Chondrocyte (in vitro differentiated cells): ENCODE results near the gene STK32B. TPM values are rescaled to one million over a fixed set of nuclear protein-coding genes. Genes with fewer than 3 reads are reported as not detected.
"Not testable (repeated sequence)": the region's sequence is repeated elsewhere in the genome, so short reads cannot be mapped to it uniquely, and the experiment has no call there.

Experiments
- DNase-seq: peaks from one replicate; pipeline ENCODE4 v3.0.0; 2021; ENCODE audit warnings: mixed read lengths, low spot score
- H3K27ac Mint-ChIP-seq: one replicate; pipeline ENCODE4 v1.8.0; 2021; ENCODE audit warnings: mild to moderate bottlenecking, moderate library complexity, mixed read lengths; ENCODE audit not compliant: unreplicated experiment
- H3K27me3 Mint-ChIP-seq: 2 replicates; pipeline ENCODE4 v1.8.0; 2021; ENCODE audit warnings: low read depth, mixed read lengths
- H3K36me3 Mint-ChIP-seq: 2 replicates; pipeline ENCODE4 v1.8.0; 2021; ENCODE audit warnings: low read depth, mixed read lengths
- H3K4me1 Mint-ChIP-seq: 2 replicates; pipeline ENCODE4 v1.8.0; 2021; ENCODE audit warnings: low read depth, mild to moderate bottlenecking, mixed read lengths
- H3K4me3 Mint-ChIP-seq: one replicate; pipeline ENCODE4 v1.8.0; 2021; ENCODE audit warnings: mild to moderate bottlenecking, moderate library complexity, mixed read lengths; ENCODE audit not compliant: unreplicated experiment
- H3K9me3 Mint-ChIP-seq: 2 replicates; pipeline ENCODE4 v1.8.0; 2021; ENCODE audit warnings: low read depth, mixed read lengths
- total RNA-seq: library from RNA; stranded (reverse); gene quantifications from 3 replicates; pipeline ENCODE4 v1.2.1, GENCODE V29; 2021
- TF ChIP-seq, protein P1 (sequence below): fragments of 200-600 bp; sonication (generic); IDR thresholded peaks from 2 replicates; pipeline ENCODE4 v1.5.0; 2021; ENCODE audit warnings: antibody characterized with exemption, mild to moderate bottlenecking, moderate library complexity

The STK32B gene
- total RNA-seq, 1 donor from 2014 or later, result 14.2 TPM

DNA sequence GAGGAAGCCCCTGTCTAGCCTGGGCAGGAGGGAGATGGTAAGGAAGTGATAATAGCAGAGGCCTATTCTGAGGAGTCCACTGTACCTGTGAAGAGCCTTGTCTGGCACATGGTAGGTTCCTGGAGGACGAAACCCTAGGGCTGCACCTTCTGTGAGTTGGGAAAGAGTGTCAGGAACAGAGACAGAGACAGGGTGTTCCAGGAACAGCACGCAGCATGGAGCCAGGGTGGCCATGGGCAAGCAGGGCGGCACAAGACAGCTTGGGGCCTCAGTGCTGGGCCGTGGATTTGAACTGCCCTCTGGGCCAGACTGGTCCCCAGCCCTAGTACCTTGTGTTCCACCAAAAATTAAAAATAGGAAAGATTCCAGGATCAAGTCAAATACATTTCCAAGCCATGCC lies 384.5 kb downstream of the STK32B start:
- peaks cover 7% of the 10 kb centered on the region for H3K9me3 Mint-ChIP-seq
- TF ChIP-seq, protein P1, sequence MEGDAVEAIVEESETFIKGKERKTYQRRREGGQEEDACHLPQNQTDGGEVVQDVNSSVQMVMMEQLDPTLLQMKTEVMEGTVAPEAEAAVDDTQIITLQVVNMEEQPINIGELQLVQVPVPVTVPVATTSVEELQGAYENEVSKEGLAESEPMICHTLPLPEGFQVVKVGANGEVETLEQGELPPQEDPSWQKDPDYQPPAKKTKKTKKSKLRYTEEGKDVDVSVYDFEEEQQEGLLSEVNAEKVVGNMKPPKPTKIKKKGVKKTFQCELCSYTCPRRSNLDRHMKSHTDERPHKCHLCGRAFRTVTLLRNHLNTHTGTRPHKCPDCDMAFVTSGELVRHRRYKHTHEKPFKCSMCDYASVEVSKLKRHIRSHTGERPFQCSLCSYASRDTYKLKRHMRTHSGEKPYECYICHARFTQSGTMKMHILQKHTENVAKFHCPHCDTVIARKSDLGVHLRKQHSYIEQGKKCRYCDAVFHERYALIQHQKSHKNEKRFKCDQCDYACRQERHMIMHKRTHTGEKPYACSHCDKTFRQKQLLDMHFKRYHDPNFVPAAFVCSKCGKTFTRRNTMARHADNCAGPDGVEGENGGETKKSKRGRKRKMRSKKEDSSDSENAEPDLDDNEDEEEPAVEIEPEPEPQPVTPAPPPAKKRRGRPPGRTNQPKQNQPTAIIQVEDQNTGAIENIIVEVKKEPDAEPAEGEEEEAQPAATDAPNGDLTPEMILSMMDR, result no peak
- no peaks in the 10 kb centered on the region for H3K27me3 Mint-ChIP-seq
- no peak overlapping the region for H3K4me3 Mint-ChIP-seq
- H3K4me1 Mint-ChIP-seq, result no peaks in the 10 kb centered on the region
- peaks cover 6% of the 10 kb centered on the region for H3K36me3 Mint-ChIP-seq
- H3K27ac Mint-ChIP-seq, result no peak overlapping the region
- DNase-seq, result no peak

DNA sequence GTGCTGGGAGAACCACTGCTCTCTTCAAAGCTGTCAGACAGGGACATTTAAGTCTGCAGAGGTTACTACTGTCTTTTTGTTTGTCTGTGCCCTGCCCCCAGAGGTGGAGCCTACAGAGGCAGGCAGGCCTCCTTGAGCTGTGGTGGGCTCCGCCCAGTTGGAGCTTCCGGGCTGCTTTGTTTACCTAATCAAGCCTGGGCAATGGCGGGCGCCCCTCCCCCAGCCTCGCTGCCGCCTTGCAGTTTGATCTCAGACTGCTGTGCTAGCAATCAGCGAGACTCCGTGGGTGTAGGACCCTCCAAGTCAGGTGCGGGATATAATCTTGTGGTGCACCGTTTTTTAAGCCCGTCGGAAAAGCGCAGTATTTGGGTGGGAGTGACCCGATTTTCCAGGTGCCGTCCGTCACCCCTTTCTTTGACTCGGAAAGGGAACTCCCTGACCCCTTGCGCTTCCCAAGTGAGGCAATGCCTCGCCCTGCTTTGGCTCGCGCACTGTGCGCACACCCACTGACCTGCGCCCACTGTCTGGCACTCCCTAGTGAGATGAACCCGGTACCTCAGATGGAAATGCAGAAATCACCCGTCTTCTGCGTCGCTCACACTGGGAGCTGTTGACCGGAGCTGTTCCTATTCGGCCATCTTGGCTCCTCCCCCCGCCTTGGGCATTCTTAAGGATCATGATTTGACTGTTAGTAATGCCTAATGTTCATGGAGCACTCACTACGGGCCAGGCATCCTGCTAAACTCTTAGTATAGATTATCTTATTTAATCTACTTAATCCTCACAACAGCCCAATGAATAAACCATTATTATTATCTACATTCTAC lies 392.9 kb downstream of the STK32B start:
- peaks cover 25% of the 10 kb centered on the region for H3K4me1 Mint-ChIP-seq
- H3K27ac Mint-ChIP-seq, result peak overlapping the region; percentile 5
- peak overlapping the region; percentile 42 for H3K4me3 Mint-ChIP-seq

DNA sequence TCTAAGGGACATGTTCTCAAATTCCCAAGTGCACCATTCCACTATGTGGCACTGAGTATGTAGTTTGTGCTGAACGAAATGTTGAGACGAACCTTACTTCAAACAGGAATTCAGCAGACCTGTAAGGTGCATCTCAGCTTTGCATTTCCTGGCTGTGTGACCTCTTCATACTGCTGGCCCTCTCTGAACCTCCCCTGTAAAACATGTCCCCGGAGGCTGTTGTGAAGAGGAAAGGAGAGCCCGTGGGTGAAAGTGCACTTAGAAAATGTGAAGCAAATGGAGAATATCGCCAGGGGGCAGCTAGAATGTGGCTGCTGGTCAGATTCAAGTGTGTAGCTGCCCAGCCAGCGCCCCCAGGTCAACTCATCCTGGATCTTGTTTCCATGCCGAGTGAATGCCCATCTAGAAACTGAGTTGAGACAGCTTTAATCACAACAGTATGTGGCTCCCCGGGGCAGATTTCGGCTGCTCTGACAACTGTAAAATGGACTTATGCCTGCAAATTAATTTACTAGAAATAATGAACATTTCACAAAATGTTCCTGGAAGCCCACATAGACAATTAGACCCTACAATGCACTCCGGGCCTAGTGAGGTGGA lies 393.7 kb downstream of the STK32B start:
- Mint-ChIP-seq H3K36me3 (no peaks in the 10 kb centered on the region), H3K27me3 (no peaks in the 10 kb centered on the region), H3K9me3 (peaks cover 2% of the 10 kb centered on the region), H3K27ac (no peak overlapping the region), H3K4me1 (peaks cover 25% of the 10 kb centered on the region), H3K4me3 (no peak overlapping the region)
- DNase-seq, result no peak
- TF ChIP-seq, protein P1, result no peak

More for the DNA sequence above, 392.9 kb downstream of the STK32B start:
- not testable (repeated sequence) for DNase-seq, H3K9me3 Mint-ChIP-seq, H3K27me3 Mint-ChIP-seq, H3K36me3 Mint-ChIP-seq

DNA sequence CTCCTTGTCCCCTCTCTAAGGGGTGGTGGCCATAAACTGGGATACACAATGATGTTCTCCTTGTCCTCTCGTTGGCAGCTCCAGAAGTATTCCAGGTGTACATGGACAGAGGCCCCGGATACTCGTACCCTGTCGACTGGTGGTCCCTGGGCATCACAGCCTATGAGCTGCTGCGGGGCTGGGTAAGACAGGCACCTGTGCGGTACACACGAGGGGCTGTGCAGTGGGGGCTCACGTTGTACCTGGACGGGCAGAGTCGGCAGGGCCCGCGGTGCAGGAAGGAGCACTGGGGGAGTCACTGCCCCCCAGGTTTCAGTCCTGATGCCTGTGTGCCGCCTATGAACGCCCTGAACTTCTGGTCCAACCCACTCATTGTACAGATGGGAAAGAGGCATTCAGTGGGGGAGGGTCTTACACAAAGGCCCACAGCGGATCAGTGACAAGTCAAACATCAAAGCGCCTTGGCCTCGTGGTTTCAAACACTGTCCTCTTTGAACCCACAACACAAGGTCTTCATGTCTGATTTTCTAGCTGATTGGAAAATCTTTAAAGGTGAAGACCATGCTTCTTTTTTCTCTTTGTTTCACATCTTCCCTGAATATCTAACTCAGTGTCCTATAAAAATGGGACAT lies 395.4 kb downstream of the STK32B start:
- Mint-ChIP-seq H3K36me3 (no peaks in the 10 kb centered on the region), H3K4me1 (peaks cover 25% of the 10 kb centered on the region), H3K4me3 (no peak overlapping the region), H3K27ac (no peak overlapping the region), H3K27me3 (no peaks in the 10 kb centered on the region), H3K9me3 (peaks cover 2% of the 10 kb centered on the region)
- TF ChIP-seq, protein P1, result no peak
- DNase-seq, result no peak

DNA sequence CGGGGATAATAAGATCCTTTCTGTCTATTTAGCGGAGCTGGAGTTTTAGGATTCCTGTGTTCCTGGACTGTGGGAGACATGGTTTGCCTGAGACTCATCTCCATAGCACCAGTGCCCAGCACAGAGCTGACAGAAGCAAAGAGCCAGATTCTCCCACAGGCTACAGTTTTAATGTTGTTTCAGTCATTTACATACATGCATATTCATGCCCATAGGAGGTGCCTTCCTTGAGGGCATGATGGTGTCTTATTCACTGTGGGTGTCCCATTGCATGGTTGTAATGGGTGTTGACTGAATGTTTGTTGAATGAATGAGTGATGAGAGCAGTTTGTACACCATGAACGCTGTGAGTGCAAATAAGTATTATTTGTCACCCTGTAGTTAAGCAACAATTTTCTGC lies 396.5 kb downstream of the STK32B start:
- no peak overlapping the region for H3K27ac Mint-ChIP-seq
- no peak for DNase-seq
- peaks cover 2% of the 10 kb centered on the region for H3K9me3 Mint-ChIP-seq
- H3K4me1 Mint-ChIP-seq, result peaks cover 25% of the 10 kb centered on the region
- no peaks in the 10 kb centered on the region for H3K27me3 Mint-ChIP-seq
- TF ChIP-seq, protein P1, result no peak
- no peak overlapping the region for H3K4me3 Mint-ChIP-seq
- H3K36me3 Mint-ChIP-seq, result no peaks in the 10 kb centered on the region
